Osteoblast (primary cell): Measurements from ENCODE around the gene REV3L. TPM values are rescaled to one million over a fixed set of nuclear protein-coding genes. Genes with fewer than 3 reads are reported as not detected.
A peak's percentile ranks its signal among the peaks of the same experiment; 100 is the strongest.
"Not testable (repeated sequence)": the region's sequence is repeated elsewhere in the genome, so short reads cannot be mapped to it uniquely, and the experiment has no call there.

Experiments used
- DNase-seq: peaks from one replicate; pipeline ENCODE4 v3.0.0; 2011; ENCODE audit warnings: low spot score, mixed read lengths; ENCODE audit not compliant: insufficient read length; ENCODE audit errors: missing footprints
- H2AFZ ChIP-seq: 2 replicates; pipeline ENCODE4 v1.6.0; 2011; ENCODE audit warnings: mild to moderate bottlenecking, low read length
- H3K27ac ChIP-seq: 2 replicates; pipeline ENCODE4 v1.5.1; 2011; ENCODE audit warnings: mild to moderate bottlenecking, low read depth, low read length, moderate library complexity
- H3K27me3 ChIP-seq: 2 replicates; pipeline ENCODE4 v1.6.0; 2012; ENCODE audit warnings: mild to moderate bottlenecking, control low read depth, inconsistent platforms, low read length, moderate library complexity; ENCODE audit not compliant: insufficient read depth
- H3K36me3 ChIP-seq: 2 replicates; pipeline ENCODE4 v1.5.1; 2011; ENCODE audit warnings: mild to moderate bottlenecking, low read length, control low read depth, moderate library complexity; ENCODE audit not compliant: insufficient read depth
- H3K4me1 ChIP-seq: 2 replicates; pipeline ENCODE4 v1.5.1; 2011; ENCODE audit warnings: mild to moderate bottlenecking, low read length, control low read depth, moderate library complexity; ENCODE audit not compliant: insufficient read depth
- H3K4me2 ChIP-seq: 2 replicates; pipeline ENCODE4 v1.6.0; 2011; ENCODE audit warnings: mild to moderate bottlenecking, low read length; ENCODE audit not compliant: insufficient read depth
- H3K4me3 ChIP-seq: fragments of 200-600 bp; sonication (generic); 3 replicates; pipeline ENCODE4 v1.5.1; 2012; ENCODE audit warnings: mild to moderate bottlenecking, low read length, inconsistent platforms; ENCODE audit not compliant: insufficient read depth
- H3K79me2 ChIP-seq: 2 replicates; pipeline ENCODE4 v1.6.0; 2012; ENCODE audit warnings: mild to moderate bottlenecking, low read length, control low read depth, inconsistent platforms; ENCODE audit not compliant: insufficient read depth
- H3K9me3 ChIP-seq: 2 replicates; pipeline ENCODE4 v1.5.1; 2011; ENCODE audit warnings: low read depth, low read length, control low read depth
- H4K20me1 ChIP-seq: 2 replicates; pipeline ENCODE4 v1.6.0; 2012; ENCODE audit warnings: mild to moderate bottlenecking, low read length, control low read depth; ENCODE audit not compliant: insufficient read depth
- CTCF ChIP-seq: IDR thresholded peaks from 2 replicates; pipeline ENCODE4 v1.5.1; 2011; ENCODE audit warnings: mild to moderate bottlenecking, low read depth, low read length, moderate library complexity; ENCODE audit errors: extremely low read depth
- total RNA-seq: library from RNA; depleted of rRNA; stranded (reverse); fragments of >200 nt; gene quantifications from 2 replicates; pipeline ENCODE4 v1.2.3, GENCODE V29; 2012

The REV3L gene
- total RNA-seq, 1 donor = 42.0 TPM

- no peak for DNase-seq
- H4K20me1 ChIP-seq = no peaks in the 10 kb centered on the region
- H3K27me3 ChIP-seq = no peaks in the 10 kb centered on the region
- no peak overlapping the region for H3K4me3 ChIP-seq
- no peaks in the 10 kb centered on the region for H3K79me2 ChIP-seq
- no peak for TF ChIP-seq CTCF
- no peaks in the 10 kb centered on the region for H3K4me1 ChIP-seq
- no peaks in the 10 kb centered on the region for H3K9me3 ChIP-seq
- no peak overlapping the region for H3K27ac ChIP-seq
- H2AFZ ChIP-seq = no peak overlapping the region
- H3K4me2 ChIP-seq = no peak overlapping the region
- H3K36me3 ChIP-seq = peaks cover 30% of the 10 kb centered on the region
Measured at GRCh38 chr6:111307275-111307858, 175.7 kb downstream of the REV3L start.

- Histone ChIP-seq H3K36me3 (peaks cover 29% of the 10 kb centered on the region), H3K79me2 (no peaks in the 10 kb centered on the region), H3K27me3 (no peaks in the 10 kb centered on the region), H3K27ac (no peak overlapping the region), H3K4me3 (no peak overlapping the region), H3K4me1 (no peaks in the 10 kb centered on the region), H3K9me3 (no peaks in the 10 kb centered on the region), H4K20me1 (no peaks in the 10 kb centered on the region), H2AFZ (no peak overlapping the region), H3K4me2 (no peak overlapping the region)
- TF ChIP-seq CTCF = no peak
- DNase-seq = peak; percentile 34
Measured at GRCh38 chr6:111306104-111306888, 176.7 kb downstream of the REV3L start.

GRCh38 chr6:111301946-111302345, 181.1 kb downstream of the REV3L start:
- Histone ChIP-seq H3K4me1 (no peaks in the 10 kb centered on the region), H3K36me3 (peaks cover 3% of the 10 kb centered on the region), H3K27ac (no peak overlapping the region), H3K9me3 (no peaks in the 10 kb centered on the region), H3K4me3 (no peak overlapping the region), H2AFZ (no peak overlapping the region), H3K4me2 (no peak overlapping the region), H3K27me3 (no peaks in the 10 kb centered on the region), H4K20me1 (no peaks in the 10 kb centered on the region), H3K79me2 (no peaks in the 10 kb centered on the region)
- DNase-seq = no peak
- no peak for TF ChIP-seq CTCF

- not testable (repeated sequence) for H3K4me3 ChIP-seq, H3K27me3 ChIP-seq, H3K36me3 ChIP-seq, H3K27ac ChIP-seq, H3K79me2 ChIP-seq, H3K9me3 ChIP-seq, H4K20me1 ChIP-seq, H2AFZ ChIP-seq, H3K4me2 ChIP-seq, H3K4me1 ChIP-seq
- peak; percentile 23 for DNase-seq
Measured at GRCh38 chr6:111300938-111301800, 181.8 kb downstream of the REV3L start.
